ENCODE data around the gene LGALS12.

Gene LGALS12, protein sequence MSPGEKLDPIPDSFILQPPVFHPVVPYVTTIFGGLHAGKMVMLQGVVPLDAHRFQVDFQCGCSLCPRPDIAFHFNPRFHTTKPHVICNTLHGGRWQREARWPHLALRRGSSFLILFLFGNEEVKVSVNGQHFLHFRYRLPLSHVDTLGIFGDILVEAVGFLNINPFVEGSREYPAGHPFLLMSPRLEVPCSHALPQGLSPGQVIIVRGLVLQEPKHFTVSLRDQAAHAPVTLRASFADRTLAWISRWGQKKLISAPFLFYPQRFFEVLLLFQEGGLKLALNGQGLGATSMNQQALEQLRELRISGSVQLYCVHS

DNA sequence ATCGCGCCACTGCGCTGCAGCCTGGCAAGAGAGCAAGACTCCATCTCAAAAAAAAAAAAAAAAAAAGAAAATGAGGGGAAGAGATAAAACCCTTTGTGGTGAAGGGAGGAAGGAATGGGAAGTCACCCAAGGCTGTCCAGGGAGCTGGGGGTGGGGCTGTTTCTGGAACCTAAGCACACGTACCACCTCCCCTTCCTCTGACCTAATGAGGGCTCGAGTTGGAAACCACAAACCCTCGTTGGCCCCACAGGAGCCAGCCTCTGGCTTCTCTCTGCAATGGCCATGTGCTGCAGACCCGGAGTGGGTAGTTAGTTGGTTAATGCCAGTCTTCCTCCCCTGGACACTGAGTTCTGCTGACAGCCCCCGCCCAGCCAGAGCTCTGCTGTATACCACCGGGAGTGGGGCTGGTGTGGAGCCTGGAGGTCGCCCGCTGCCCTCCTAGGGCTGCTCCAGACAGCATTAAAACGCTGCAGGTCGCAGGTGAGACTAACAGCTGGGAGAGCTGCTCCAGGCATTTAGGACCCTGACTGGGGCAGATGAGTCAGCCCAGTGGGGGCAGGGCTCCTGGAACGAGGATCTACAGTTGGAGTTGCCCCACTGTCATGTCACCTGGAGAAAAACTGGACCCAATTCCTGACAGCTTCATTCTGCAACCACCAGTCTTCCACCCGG is at the start of gene LGALS12:
Gene LGALS12, plus strand, starts transcription at position 228 of the 672 bp plus-strand sequence. Its CDS starts 375 bp downstream, at position 603.
- DNase-seq (ENCODE audit: low spot score): no peak

DNA sequence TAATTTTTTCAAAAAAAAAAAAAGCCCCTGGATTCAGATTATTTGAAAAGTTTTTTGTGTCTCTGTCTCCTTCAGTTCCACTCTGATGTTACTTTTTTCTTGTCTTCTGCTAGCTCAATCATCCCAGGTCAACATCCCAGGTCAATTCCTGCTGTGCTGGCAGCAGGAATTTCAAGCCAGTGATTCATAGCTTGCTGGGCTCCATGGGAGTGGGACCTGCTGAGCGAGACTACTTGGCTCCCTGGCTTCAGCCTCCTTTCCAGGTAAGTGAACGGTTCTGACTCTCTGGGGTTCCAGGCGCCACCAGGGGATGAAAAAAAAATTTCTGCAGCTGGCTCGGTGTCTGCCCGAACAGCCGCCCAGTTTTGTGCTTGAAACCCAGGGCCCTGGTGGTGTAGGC is 46.3 kb upstream of the LGALS12 start:
- DNase-seq (ENCODE audit: low spot score): no peak

DNA sequence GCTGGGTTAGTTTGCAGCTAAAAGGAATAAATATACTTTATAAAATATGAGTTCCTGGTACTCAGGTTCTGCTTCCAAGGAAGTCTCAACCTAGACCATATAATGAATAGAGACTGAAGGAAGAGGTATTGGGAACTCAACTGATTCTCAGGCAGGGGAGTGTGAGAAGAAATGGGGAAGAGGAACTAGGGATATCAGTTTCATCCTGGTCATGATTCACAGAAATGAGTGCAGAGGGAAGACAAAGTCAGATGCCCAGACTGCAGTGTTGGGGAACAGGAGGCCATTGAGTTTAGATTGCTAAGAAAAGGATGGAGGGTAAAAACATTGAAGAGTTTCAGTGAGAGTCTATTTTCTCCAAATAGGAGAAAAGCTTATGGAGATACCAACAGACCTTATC is 43.7 kb upstream of the LGALS12 start:
- DNase-seq (ENCODE audit: low spot score): no peak

DNA sequence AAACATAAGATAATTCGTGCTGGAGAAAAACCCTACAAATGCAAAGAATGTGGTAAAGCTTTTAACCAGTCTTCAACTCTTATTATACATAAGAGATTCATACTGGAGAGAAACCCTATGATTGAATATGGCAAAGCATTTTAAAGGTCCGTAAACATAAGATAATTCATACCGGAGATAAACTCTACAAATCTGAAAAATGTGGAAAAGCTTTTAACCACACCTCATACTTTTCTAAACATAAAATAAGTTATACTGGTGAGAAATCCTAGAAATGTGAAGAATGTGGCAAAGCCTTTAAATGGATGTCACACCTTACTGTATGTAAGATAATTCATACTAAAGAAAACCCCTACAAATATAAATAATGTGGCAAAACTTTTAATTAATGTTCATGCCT is 35.6 kb upstream of the LGALS12 start:
- DNase-seq (ENCODE audit: low spot score): no peak

DNA sequence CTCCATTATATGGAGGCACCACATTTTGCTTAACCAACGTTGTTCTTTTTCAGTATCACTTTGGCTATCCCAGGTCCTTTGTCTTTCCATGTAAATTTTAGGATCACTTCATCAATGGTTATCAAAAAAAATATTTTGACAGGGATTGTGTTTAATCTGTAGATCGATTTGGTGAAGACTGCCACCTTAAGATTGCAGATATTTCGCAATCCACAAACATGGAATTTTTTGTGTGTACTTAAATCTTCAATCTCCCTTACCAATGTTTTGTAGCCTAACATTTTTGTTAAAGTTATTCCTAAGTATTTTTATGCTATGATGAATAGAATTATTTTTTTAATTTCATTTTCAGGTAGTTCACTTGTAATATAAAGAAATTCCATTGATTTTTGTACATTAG is 33.5 kb upstream of the LGALS12 start:
- DNase-seq (ENCODE audit: low spot score): no peak

DNA sequence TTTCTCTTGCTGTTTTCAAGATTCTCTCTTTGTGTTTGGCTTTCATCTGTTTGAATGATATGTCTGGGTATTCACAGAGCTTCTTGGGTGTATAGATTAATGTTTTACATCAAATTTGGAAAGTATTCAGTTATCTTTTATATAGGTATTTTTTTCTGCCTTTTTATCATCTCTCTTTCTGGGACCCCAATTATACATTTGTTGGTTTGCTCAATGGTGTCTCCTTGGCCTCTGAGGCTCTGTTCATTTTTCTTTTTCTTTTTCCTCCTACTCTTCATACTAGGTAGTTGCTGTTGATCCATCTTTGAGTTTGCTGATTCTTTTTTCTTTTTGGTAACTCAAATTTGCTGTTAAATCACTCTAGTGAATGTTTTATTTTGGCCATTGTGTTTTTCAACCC is 29.3 kb upstream of the LGALS12 start:
- DNase-seq (ENCODE audit: low spot score): no peak

DNA sequence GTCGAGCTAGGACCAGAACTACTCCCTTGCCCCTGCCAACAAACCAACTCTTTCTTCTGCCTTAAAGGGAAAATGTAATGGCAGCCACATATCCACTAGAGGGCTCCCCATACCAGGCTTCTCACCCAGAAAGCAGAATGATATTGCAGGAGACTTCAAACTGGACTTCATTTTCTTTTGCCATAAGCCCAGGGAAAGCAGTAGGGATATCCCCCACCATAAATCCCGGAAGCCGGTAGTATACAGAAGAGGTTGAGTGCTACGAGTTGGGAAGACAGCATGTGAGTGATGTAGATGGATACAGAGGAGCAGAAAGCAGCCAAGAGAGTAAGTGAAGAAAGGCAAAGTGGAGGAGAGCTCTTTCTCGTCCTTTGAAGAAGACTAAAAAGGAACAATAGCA is 27.0 kb upstream of the LGALS12 start:
- peak; percentile 86 for DNase-seq (ENCODE audit: low spot score)

DNA sequence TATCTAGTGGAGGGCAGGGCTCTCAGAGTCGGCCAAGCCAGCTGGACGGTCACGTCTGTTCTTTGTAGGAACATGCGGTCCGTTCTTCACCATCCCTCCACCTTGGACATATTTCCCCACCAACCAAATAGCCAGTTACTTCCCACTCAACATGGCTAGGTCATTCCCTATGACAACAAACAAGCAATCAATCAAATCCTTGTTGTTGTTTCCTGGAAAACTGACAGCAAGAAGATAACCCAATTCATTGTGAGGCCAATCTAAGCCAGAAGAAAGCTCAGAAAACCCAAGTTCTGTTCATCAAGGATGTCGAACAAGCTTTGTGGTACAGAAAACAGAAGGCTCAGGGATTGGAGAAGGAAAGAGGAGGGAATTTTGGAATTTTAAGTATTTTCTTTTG is 25.8 kb upstream of the LGALS12 start:
- DNase-seq (ENCODE audit: low spot score): no peak

DNA sequence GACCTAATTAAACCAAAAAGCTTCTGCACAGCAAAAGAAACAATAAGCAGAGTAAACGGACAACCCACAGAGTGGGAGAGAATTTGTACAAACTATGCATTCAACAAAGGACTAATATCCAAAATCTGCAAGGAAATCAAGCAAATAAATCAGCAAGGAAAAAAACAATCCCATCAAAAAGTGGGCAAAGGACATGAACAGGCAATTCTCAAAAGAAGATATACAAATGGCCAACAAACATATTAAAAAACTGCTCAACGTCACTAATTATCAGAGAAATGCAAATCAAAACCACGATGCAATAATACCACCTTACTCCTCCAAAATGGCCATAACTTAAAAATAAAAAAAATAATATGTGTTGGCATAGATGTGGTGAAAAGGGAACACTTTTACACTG is 20.1 kb upstream of the LGALS12 start:
- DNase-seq (ENCODE audit: low spot score): no peak

DNA sequence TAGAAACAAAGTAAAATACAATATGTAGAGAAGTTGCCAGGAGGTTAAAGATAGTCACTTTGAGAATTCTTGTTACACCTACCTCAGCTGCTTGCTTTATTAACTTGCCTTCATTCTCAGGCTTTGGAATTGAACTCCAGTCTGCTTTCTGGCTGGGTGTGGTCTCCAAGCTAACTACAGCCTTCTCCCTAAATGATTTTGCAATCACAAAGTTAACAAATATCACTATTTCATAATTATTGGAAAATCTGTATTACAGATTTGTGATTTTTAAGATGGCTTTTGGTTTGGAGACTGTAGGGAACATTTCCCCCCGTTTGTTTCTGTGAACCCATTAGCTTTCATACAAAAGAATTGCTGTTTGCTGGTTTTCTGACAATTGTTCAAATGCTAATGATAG is 17.1 kb upstream of the LGALS12 start:
- no peak for DNase-seq (ENCODE audit: low spot score)

DNA sequence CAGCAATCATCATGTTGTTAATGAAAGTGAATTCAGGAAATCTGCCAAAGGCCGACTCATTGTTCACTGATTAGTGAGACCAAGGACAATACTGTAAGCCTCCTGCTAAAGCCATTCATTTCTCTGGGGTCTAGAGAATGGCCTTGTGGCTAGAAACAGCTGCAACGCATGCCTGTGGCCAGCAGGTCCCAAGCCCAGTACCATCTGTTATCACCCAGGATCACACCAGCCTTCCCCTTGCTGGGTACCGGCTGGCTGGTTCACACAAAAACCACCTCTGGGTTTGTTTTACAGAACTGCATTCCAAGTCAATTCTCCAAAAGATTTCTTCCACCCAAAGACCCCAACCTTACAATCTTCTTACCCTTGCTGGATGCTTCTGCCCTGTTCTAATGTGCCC is 16.0 kb upstream of the LGALS12 start:
- no peak for DNase-seq (ENCODE audit: low spot score)

DNA sequence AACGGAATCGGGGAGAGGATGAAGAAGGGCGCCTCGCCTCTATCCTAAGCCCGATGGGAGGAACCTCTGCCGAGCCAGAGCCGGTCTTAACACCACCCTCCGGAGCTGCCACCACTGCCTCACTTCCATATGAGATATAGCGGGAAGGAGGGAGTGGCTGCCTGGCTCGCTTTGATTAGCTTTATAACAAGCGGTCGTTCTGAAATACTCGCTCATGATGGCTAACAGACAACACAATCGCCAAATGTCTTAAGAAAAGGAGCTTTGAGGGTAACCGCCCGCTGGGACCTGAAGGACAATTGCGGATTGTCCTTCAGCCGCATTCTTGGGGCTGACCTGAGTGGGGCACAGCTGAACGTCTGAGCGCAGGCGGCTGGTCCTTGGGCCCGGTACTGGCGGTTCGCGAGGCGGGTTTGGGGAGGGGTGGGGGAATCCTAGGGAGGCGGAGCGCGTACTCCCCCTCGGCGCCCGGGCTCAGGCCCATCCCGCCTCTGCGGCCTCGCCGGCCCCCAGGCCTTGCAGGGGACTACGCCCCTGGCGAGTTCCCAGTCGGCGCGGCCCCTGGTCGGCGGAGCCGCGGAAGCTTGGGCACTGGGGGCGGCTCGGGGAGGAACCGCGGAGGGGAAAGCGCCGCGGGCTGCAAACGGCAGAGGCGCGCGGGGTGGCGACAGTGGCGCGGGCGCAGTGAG is 15.2 kb upstream of the LGALS12 start, which contains the start of gene PLAAT5:
Gene PLAAT5, minus strand, starts transcription at position 617 of the 689 bp plus-strand sequence. Its CDS starts 133 bp downstream, at position 484.
- peak; percentile 10 for DNase-seq (ENCODE audit: low spot score)

DNA sequence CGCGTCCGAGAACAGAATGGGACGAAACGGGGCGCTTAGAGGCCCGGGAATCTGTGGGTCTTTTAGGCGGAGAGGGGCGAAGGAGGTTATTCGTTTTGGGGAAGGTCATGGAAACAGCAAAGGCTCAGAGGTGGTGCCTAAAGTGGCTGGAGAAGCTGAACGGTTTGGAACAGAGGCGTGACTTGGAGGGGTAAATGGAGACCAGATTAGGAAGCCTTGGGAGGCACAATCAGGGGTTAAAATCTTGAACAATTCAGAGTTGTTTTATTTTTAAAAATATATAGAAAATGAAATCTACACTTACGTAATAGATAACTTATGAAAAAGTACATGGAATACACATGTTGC is 14.7 kb upstream of the LGALS12 start:
- DNase-seq (ENCODE audit: low spot score): no peak

DNA sequence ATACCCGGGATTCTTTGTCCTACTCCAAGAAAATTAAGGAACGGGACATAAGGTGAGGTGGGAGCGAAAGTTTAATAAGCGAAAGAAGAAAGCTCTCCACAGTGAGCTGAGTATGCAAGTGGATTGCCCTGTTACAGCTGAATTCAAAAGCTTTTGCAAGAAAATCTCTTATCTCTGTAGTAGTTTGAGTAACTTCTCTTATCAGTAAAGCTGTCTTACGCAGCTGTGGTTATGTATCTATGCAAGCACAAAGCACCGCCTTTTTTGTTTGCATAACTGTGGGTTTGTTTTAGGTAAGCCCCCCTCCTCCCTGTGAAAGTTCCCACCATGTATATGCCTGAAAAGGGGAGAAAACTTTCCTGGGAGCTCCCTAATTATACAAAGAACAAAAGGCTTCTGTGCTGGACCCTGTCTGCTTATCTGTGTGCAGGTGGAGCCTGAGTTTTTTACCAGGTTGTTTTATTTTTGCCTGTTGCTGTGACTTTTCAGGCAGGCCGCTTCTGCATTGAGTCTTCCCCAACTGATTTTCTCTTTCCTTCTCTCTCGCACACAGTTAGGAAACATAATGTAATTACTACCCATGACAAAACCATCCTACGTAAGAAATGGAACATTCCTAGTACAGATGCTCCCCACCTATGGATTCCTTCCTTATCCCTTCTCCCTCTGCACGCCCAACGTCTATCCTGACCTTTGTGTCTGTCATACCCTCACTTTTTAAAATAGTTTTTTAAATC is 14.1 kb upstream of the LGALS12 start:
- DNase-seq (ENCODE audit: low spot score): no peak

DNA sequence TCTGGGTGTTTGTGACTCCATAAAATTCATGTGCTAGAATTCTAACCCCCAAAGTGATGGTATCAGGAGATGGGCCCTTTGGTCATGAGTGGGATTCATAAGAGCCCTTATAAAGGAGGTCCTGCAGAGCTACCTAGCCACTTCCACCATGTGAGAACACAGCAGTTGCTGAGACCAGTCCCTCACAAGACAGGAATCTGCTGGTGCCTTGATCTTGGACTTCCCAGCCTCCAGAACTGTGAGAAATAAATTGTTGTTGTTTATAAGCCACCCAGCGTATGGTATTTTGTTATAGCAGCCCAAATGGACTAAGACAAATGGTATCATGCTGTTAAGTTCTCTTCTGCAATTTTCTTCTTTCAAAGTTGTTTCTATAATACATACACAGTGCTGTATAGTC is 13.4 kb upstream of the LGALS12 start:
- no peak for DNase-seq (ENCODE audit: low spot score)

DNA sequence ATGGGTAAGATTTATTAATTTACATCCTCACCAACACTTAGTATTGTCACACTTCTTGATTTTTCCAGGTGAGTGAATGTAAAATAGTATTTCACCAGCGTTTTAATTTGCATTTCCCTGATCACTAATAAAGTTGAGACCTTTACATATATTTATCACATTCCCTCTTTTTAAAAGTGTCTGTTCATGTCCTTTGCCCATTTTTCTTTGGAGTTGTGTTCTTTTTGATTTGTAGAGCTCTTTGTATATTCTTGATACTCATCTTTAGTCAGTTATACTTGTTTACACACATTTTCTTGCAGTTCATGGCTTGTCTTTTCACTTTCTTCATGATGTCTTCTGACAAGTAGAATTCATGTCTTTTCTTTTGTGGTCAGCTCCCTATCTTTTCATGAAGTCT is 12.8 kb upstream of the LGALS12 start:
- no peak for DNase-seq (ENCODE audit: low spot score)

DNA sequence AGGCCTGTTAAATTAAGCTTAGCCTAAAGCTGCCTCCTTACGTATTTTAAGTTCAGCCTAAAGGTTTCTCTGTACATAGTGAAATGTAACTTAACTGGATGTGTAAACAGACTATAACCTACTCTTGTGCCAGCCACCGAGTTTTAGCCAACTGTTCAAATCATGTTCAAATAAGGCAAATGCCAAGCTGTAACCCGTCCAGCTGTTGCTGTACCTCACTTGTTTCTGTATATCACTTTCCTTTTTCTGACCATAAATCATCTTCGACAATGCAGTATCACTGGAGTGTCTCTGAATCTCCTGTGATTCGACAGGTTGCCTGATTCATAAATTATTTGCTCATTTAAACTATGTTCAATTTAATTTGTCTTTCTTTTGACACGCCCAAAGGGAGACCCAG is 10.9 kb upstream of the LGALS12 start:
- no peak for DNase-seq (ENCODE audit: low spot score)

DNA sequence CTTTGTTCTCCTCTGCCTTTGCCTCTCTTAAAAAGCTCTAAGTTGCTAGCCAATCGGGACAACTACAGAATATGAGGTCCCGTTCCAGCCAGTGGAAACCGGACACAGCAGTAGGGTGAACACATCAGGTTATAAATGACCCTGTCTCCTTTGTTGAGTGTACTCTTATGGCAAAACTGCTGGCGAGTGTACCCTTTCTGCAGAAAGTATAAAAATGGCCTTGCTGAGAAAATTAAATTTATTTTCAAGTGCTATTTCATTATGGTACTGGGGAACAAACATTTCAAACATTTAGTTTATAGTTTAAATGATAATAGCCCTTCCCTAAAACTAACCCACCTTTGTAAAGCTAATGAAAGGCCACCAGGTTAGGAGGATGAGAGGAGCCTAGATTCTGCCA is 6.0 kb upstream of the LGALS12 start:
- no peak for DNase-seq (ENCODE audit: low spot score)

DNA sequence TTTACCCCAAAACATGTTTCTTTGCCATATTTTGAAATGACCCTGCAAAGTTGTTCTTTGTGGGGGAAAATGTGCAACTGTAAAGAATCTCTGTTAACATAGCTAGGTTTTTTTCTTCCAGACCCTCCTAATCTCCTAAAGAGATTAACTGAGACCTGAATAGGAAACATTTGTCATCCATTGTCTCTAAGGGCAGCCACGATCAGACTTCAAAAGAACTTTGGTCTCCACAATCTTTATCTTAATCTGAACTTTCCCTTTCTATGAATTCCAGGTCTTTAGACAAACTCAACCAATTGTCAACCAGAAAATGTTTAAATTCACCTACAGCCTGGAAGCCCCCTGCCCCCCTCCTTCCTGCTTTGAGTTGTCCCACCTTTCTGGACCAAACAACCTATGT is 4.6 kb upstream of the LGALS12 start:
- DNase-seq (ENCODE audit: low spot score): no peak

DNA sequence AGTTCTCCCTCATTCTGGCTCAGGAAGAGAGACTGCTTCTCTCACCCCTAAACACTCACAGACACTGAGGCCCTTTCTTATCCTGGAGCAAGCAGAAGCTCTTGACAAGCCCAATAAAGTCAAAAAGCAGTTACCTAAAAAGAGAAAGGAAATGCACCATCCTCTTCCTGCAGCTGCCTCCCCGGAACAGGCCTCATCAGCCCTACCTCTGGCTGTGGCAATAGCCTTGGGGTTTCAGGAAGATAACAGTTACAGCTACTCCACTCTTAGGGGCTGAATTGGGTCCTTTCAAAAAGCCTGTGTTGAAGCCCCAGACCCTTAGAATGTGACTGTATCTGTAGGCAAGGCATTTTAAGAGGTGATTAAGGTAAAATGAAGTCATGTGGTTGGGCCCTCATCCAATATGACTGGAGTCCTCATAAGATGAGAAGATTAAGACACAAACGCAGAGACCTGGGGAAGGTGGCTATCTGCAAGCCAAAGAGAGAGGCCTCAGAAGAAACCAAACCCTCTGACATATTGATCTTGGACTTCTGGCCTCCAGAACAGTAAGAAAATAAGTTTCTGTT is 3.5 kb upstream of the LGALS12 start:
- no peak for DNase-seq (ENCODE audit: low spot score)

DNA sequence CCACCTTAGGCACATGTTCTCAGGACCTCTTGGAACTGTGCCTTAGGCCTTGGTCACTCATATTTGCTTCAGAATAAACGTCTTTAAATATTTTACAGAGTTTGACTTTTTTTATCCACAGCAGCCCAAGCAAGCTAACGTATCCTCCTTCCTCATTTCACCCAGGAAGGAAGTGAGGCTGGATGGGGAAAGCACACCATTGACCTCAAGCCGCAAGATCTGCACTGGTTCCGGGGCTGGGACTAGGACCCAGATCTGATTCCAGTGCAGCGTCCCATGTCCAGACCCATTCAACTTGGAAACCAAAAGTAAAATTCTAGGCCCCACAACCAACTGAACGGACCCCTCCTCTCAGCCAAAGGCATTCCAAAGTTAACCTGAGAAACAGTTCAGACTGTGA is 2.4 kb upstream of the LGALS12 start:
- no peak for DNase-seq (ENCODE audit: low spot score)

DNA sequence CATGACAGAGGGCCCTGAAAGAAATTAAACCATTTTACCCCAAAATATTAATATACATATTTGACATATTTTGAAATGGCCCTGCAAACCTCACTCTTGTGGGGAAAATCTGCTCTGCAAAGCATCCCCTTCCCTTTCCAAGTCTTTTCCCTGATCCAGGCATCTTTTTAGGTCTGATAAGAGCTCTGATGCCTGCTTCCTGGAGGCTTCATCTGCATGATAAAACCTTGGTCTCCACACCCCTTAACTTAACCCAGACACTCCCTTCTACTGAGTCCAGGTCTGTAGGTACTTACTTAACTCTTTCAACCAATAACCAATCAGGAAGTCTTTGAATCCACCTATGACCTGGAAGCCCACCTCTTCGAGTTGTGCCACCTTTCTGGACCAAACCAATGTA is 1.8 kb upstream of the LGALS12 start:
- DNase-seq (ENCODE audit: low spot score): no peak

Data from AG08395 (cell line).